ENCODE measurements around the gene RIF1. TPM values are rescaled to one million over a fixed set of nuclear protein-coding genes. Genes with fewer than 3 reads are reported as not detected.

Gene RIF1, protein sequence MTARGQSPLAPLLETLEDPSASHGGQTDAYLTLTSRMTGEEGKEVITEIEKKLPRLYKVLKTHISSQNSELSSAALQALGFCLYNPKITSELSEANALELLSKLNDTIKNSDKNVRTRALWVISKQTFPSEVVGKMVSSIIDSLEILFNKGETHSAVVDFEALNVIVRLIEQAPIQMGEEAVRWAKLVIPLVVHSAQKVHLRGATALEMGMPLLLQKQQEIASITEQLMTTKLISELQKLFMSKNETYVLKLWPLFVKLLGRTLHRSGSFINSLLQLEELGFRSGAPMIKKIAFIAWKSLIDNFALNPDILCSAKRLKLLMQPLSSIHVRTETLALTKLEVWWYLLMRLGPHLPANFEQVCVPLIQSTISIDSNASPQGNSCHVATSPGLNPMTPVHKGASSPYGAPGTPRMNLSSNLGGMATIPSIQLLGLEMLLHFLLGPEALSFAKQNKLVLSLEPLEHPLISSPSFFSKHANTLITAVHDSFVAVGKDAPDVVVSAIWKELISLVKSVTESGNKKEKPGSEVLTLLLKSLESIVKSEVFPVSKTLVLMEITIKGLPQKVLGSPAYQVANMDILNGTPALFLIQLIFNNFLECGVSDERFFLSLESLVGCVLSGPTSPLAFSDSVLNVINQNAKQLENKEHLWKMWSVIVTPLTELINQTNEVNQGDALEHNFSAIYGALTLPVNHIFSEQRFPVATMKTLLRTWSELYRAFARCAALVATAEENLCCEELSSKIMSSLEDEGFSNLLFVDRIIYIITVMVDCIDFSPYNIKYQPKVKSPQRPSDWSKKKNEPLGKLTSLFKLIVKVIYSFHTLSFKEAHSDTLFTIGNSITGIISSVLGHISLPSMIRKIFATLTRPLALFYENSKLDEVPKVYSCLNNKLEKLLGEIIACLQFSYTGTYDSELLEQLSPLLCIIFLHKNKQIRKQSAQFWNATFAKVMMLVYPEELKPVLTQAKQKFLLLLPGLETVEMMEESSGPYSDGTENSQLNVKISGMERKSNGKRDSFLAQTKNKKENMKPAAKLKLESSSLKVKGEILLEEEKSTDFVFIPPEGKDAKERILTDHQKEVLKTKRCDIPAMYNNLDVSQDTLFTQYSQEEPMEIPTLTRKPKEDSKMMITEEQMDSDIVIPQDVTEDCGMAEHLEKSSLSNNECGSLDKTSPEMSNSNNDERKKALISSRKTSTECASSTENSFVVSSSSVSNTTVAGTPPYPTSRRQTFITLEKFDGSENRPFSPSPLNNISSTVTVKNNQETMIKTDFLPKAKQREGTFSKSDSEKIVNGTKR (N-terminal part only)
- total RNA-seq = 10 to 100 TPM; 27.8 to 34.2 TPM

DNA sequence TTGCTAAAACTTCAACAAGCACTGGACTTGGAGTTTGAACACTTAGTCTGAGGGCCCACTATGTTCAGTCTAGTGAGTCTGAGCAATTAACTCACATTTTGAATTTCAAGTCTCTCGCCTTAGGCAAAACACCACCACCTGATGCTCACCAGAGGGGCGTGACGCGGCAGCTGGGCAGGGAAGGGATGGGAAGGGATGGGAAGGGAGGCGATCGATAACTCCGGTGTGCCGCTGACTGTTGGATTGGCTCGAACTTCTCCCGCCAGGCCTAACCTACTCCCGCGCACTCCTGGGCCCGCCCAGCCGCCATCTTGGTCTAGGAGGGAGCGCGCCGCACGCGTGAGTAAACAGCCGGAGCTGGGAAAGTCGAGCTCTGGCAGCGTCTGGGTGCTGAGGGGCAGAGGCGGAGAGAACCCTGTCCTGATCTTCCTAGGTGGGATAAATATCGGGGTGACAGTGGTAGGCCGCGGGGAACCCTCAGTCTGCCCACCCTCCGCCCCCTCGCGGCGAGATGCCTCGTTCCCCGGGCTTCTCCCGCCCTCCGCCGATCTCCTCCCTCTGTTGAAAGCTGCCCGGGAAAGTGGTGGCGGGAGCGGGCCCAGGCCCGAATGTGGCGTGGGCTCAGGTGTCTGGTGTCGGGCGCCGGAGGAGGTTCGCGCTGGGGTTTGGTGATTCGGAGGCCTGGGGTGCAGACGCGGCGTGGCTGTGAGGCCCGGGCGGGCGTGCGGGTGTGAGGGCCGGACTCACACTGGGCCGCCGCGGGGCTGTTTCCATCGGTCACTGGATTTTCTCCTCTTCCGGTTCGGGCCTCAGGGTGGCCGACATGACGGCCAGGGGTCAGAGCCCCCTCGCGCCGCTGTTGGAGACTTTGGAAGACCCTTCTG lies at the start of gene RIF1:
Gene RIF1, plus strand, starts transcription at position 302 of the 884 bp plus-strand sequence. Its CDS starts 522 bp downstream, at position 824.
- H3K4me1 ChIP-seq = no peaks in the 10 kb centered on the region
- H3K9ac ChIP-seq (ENCODE audit: low read depth in 2 of 2, low read length in 2 of 2) = peak within 1 kb of the TSS; percentile 86 to 90
- peak; percentile 91 for DNase-seq
- H3K27me3 ChIP-seq = no peaks in the 10 kb centered on the region
- H3K4me3 ChIP-seq = peak within 1 kb of the TSS; percentile 90
- no peaks in the 10 kb centered on the region for H3K36me3 ChIP-seq
- no peaks in the 10 kb centered on the region for H3K9me3 ChIP-seq
- TF ChIP-seq, protein P1, sequence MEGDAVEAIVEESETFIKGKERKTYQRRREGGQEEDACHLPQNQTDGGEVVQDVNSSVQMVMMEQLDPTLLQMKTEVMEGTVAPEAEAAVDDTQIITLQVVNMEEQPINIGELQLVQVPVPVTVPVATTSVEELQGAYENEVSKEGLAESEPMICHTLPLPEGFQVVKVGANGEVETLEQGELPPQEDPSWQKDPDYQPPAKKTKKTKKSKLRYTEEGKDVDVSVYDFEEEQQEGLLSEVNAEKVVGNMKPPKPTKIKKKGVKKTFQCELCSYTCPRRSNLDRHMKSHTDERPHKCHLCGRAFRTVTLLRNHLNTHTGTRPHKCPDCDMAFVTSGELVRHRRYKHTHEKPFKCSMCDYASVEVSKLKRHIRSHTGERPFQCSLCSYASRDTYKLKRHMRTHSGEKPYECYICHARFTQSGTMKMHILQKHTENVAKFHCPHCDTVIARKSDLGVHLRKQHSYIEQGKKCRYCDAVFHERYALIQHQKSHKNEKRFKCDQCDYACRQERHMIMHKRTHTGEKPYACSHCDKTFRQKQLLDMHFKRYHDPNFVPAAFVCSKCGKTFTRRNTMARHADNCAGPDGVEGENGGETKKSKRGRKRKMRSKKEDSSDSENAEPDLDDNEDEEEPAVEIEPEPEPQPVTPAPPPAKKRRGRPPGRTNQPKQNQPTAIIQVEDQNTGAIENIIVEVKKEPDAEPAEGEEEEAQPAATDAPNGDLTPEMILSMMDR (IDR thresholded peaks at IDR 0.05) = peak; percentile 62
- intact Hi-C loops (cut with DNase I) = loop anchor here (5.0 kb wide), 1 partner anchor 118 kb away; no protein-coding TSS in a partner anchor
- H3K27ac ChIP-seq = peak within 1 kb of the TSS; percentile 70

DNA sequence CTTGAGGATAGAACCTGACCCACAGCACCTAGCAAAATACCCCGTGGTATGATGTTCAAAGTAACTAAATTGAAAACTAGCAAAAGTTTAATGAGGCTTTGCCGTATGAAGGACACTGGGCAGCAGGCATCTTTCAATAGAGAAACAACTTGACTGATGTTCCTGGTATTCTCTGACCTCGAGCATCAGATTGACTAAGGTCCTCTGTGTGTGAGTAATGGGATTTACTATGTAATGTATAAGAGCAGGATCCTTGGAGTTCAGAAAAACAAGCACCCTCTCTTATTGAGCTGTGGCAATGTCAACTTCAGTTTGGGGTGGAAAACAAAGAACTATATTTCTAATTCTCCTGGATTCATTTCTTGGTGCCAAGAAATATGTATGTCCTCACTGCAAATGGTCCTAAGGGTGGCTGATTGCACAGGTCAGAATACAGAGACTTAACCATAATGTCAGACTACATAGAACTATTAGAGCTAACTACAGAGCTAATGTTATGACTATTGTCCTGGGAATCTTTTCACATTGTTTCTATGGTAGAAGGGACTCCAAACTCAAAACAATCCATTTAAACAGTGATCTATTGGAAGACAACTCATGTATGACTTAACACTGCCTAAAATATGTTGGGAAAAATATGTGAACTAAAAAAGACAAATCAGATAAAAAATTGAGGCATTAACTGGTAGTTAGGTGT lies 47.9 kb upstream of the RIF1 start:
- Histone ChIP-seq H3K27ac (no peak overlapping the region), H3K4me1 (no peaks in the 10 kb centered on the region), H3K9me3 (no peaks in the 10 kb centered on the region), H3K27me3 (no peaks in the 10 kb centered on the region), H3K4me3 (no peak overlapping the region), H3K36me3 (no peaks in the 10 kb centered on the region), H3K9ac (ENCODE audit: low read depth in 2 of 2, low read length in 2 of 2) (no peak overlapping the region)
- no peak for DNase-seq
- TF ChIP-seq, protein P1 (IDR thresholded peaks at IDR 0.05) = no peak
- intact Hi-C loops (cut with DNase I) = no loop called here

DNA sequence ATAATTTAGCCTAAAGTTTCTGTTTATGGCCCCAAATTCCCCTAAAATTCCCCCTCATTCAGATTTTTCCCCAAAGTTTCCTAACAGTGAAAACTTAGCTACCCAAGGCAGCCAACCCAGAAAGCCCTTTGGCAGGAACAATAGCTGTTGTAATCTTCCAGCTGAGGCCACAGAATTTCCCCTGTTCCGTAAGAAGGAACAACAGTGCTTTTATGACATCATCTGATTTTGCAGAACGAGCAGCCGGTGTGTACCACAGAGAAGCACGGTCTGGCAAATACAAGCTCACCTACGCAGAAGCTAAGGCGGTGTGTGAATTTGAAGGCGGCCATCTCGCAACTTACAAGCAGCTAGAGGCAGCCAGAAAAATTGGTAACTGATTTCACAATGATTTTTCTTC lies 46.0 kb upstream of the RIF1 start:
- Histone ChIP-seq H3K27ac (no peak overlapping the region), H3K4me1 (no peaks in the 10 kb centered on the region), H3K27me3 (no peaks in the 10 kb centered on the region), H3K9me3 (no peaks in the 10 kb centered on the region), H3K36me3 (no peaks in the 10 kb centered on the region), H3K4me3 (no peak overlapping the region), H3K9ac (ENCODE audit: low read depth in 2 of 2, low read length in 2 of 2) (no peak overlapping the region)
- TF ChIP-seq, protein P1 (IDR thresholded peaks at IDR 0.05) = no peak
- intact Hi-C loops (cut with DNase I) = no loop called here
- DNase-seq = no peak

DNA sequence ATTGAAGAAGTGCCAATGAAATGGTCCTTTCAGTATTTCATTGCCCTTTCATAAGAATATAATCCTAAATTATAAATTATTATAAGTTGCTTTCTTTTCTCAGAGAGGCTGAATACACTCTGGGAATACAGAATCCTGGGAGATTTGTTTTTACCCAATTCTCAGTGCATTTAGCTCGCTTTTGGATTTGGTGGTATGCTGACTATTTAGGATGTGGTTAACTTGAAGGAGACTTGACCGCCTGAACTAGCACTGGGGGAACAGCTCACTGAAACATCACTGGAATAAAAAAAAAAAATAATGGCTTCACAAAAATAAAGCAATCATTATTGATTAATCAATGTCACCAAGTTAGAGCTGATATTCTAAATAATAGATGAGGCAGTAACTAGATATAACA lies 42.1 kb upstream of the RIF1 start:
- Histone ChIP-seq H3K4me3 (no peak overlapping the region), H3K27me3 (no peaks in the 10 kb centered on the region), H3K36me3 (no peaks in the 10 kb centered on the region), H3K27ac (no peak overlapping the region), H3K9me3 (no peaks in the 10 kb centered on the region), H3K9ac (ENCODE audit: low read depth in 2 of 2, low read length in 2 of 2) (no peak overlapping the region), H3K4me1 (no peaks in the 10 kb centered on the region)
- intact Hi-C loops (cut with DNase I) = no loop called here
- TF ChIP-seq, protein P1 (IDR thresholded peaks at IDR 0.05) = no peak
- no peak for DNase-seq

All from colonic mucosa (tissue), 4 donors.